Astrocyte of the cerebellum (primary cell): ENCODE results near the gene TBC1D7.

ENCODE experiments used
- DNase-seq: peaks from one replicate; pipeline ENCODE4 v3.0.0-alpha.2; 2011; ENCODE audit warnings: low read depth
- H3K4me3 ChIP-seq: 2 replicates; pipeline ENCODE4 v1.5.1; 2011; ENCODE audit warnings: mild to moderate bottlenecking, low read depth, low read length, moderate library complexity
- CTCF ChIP-seq: IDR thresholded peaks from 2 replicates; pipeline ENCODE4 v1.5.1; 2012; ENCODE audit warnings: low read length, low read depth, moderate library complexity, mild to moderate bottlenecking; ENCODE audit errors: missing control alignments
- in situ Hi-C: cut with HindIII; loops from 2 replicates; pipeline ENCODE4 v1.10.0; 2017; ENCODE audit warnings: low sequenced_read_pairs

TBC1D7 gene

GRCh38 chr6:13284646-13285045, 43.7 kb downstream of the TBC1D7 start:
- no peak for TF ChIP-seq CTCF
- in situ Hi-C loops = no loop called here
- DNase-seq = no peak
- no peak overlapping the region for H3K4me3 ChIP-seq

- no peak for TF ChIP-seq CTCF
- no peak overlapping the region for H3K4me3 ChIP-seq
- in situ Hi-C loops = no loop called here
- no peak for DNase-seq
Observed at GRCh38 chr6:13283331-13283730, 45.0 kb downstream of the TBC1D7 start.

GRCh38 chr6:13282393-13283069, 45.8 kb downstream of the TBC1D7 start:
- in situ Hi-C loops = no loop called here
- DNase-seq = no peak
- no peak overlapping the region for H3K4me3 ChIP-seq
- no peak for TF ChIP-seq CTCF

- in situ Hi-C loops = no loop called here
- TF ChIP-seq CTCF = no peak
- H3K4me3 ChIP-seq = no peak overlapping the region
- no peak for DNase-seq
Observed at GRCh38 chr6:13281686-13282085, 46.7 kb downstream of the TBC1D7 start.

GRCh38 chr6:13280254-13280653, 48.1 kb downstream of the TBC1D7 start:
- no peak overlapping the region for H3K4me3 ChIP-seq
- in situ Hi-C loops = no loop called here
- TF ChIP-seq CTCF = no peak
- no peak for DNase-seq

- in situ Hi-C loops = no loop called here
- TF ChIP-seq CTCF = no peak
- H3K4me3 ChIP-seq = no peak overlapping the region
- no peak for DNase-seq
Observed at GRCh38 chr6:13278991-13279390, 49.3 kb downstream of the TBC1D7 start.
